HG02623 (cell line): Measurements from ENCODE around the gene LPP.

ENCODE experiments used
- ATAC-seq: cut with Tn5 transposase; IDR thresholded peaks from one replicate; pipeline ENCODE4 v1.9.1; 2021; ENCODE audit warnings: moderate library complexity; ENCODE audit not compliant: unreplicated experiment

LPP gene

GRCh38 chr3:188798556-188799145 is 644.7 kb downstream of the LPP start:
- ATAC-seq: no peak

GRCh38 chr3:188801393-188801792 is 647.4 kb downstream of the LPP start:
- ATAC-seq: no peak

- ATAC-seq: no peak
These were observed 648.7 kb downstream of the LPP start for GRCh38 chr3:188802645-188803044.

- ATAC-seq: no peak
These were observed 653.0 kb downstream of the LPP start for GRCh38 chr3:188807006-188807405.

- no peak for ATAC-seq
These were observed 658.2 kb downstream of the LPP start for GRCh38 chr3:188812198-188812597.

GRCh38 chr3:188814581-188814980 is 660.6 kb downstream of the LPP start:
- ATAC-seq: no peak

- ATAC-seq: no peak
These were observed 663.4 kb downstream of the LPP start for GRCh38 chr3:188817103-188817934.

GRCh38 chr3:188817935-188818269 is 663.9 kb downstream of the LPP start:
- ATAC-seq: no peak

- no peak for ATAC-seq
These were observed 664.3 kb downstream of the LPP start for GRCh38 chr3:188818282-188818681.

- no peak for ATAC-seq
These were observed 666.0 kb downstream of the LPP start for GRCh38 chr3:188819939-188820338.

GRCh38 chr3:188822004-188822403 is 668.0 kb downstream of the LPP start:
- no peak for ATAC-seq

- ATAC-seq: no peak
These were observed 668.5 kb downstream of the LPP start for GRCh38 chr3:188822411-188822810.

GRCh38 chr3:188824566-188824965 is 670.6 kb downstream of the LPP start:
- ATAC-seq: no peak

- ATAC-seq: no peak
These were observed 671.9 kb downstream of the LPP start for GRCh38 chr3:188825901-188826300.

GRCh38 chr3:188826574-188826973 is 672.6 kb downstream of the LPP start:
- no peak for ATAC-seq

- no peak for ATAC-seq
These were observed 673.1 kb downstream of the LPP start for GRCh38 chr3:188827103-188827502.

- no peak for ATAC-seq
These were observed 673.6 kb downstream of the LPP start for GRCh38 chr3:188827576-188827975.

- ATAC-seq: no peak
These were observed 675.2 kb downstream of the LPP start for GRCh38 chr3:188829130-188829529.

- ATAC-seq: no peak
These were observed 675.6 kb downstream of the LPP start for GRCh38 chr3:188829576-188829975.

- ATAC-seq: no peak
These were observed 676.9 kb downstream of the LPP start for GRCh38 chr3:188830893-188831292.

- no peak for ATAC-seq
These were observed 678.2 kb downstream of the LPP start for GRCh38 chr3:188832146-188832545.

GRCh38 chr3:188832961-188833721 is 679.2 kb downstream of the LPP start:
- ATAC-seq: no peak
